Retina (tissue), 1 donor: ENCODE measurements around the gene HSPH1.

ENCODE experiments used
- DNase-seq: peaks from one replicate; pipeline ENCODE4 v3.0.0-alpha.2; 2016

Gene HSPH1

DNA sequence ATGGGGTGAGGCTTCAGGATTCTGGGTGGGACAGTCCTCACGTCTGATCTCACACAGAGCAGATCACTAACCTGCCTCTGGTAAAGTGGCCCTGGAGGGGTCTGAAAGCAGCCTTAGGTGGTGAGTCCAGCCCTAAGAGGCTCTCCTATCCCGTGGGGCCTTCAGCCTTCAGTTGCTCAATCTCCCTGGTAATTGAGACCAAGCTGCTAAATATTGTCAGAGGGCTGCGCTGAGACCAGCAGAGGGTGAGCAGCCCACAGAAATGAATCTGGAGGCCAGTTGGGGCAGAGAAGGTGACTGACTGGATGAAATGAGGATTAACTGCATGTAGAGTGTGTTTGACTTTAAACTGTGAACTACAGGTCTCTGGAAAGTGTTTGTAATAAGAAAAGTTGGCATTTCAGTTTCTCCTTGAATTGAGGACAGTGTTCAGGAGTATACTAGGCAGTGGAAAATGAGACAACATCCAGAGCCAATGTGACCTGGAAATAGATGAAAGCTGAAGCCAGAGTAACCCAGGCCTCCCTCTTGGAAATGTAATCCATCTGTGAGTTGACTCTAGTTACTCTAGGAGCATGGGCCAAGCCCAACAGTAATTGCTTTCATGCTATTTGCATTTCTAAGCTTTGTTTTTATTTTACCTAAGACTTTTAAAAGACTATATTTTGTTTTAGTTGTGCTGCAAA is 14.3 kb upstream of the HSPH1 start:
- no peak for DNase-seq

DNA sequence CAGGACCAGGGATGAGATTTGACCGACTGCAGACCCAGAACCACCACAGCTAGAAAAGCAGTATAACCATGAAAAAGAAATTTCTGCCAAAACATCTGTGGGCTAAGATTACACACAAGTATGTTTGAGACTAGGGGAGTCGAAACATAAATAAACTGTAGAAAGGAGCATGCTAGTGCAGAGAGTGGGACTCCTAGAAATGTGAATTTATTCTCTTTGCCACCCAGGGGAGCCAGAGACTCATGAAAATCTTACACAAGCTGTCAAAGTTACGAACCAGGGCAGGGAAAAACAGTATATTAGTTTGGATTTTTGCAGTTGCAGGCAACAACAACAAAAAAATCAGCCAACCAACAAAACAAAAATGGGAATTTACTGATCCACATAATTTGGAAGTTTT is 12.3 kb upstream of the HSPH1 start:
- no peak for DNase-seq

DNA sequence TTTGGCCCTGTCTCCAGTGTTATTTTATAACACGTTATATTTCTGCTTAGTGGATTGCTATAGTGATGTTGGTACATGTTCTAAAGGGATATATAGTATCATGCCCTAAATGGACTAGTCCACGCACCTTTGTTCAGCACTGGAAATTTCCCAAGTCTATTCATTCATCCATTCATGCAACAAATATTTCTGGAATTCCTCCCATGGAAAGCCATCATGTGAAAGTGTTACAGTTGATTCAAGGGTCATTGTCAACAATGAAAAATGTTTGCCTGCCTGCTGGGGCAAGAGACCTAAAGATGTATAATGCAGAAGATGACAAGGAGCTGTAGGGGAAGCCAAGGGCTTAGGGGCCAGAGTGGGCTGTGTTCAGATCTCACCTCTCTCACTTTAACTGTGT is 10.8 kb upstream of the HSPH1 start:
- DNase-seq = no peak

DNA sequence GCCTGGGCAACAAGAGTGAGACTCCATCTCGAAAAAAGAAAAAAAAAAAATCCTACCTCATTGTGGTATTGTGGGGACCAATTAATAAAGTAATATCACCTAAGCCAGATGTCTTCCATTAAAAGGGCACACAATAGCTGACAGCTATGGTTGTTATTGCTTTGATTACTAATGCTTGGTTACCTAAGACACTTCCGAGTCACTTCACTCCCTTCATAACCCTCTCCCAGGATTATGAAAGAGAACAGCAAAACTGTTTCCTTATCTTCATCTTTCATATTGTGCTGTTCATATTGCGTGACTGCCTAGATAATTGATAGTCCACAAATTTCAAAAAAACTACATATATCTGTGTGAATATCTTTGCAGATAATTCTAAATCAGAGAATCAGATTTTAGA is 10.3 kb upstream of the HSPH1 start:
- DNase-seq = no peak

DNA sequence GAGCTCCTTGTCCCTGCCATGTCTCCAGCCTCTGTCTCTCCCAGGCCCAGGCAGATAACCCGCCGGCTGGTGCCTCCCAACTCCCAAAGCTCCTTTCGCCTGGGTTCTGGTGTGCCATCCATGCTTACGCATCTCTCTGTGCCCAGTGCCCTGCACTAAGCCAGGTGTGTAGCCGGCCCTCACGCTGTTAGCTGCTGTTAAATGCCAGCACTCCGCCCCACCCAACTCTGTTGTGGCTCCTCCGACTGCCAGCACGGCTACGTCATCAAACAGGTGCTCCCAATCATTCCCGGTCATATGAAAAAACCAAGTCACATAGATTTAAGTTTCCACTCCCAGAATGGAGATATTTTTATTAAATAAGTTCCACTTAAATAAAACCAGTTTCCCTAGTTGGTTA is 7.0 kb upstream of the HSPH1 start:
- DNase-seq = no peak

DNA sequence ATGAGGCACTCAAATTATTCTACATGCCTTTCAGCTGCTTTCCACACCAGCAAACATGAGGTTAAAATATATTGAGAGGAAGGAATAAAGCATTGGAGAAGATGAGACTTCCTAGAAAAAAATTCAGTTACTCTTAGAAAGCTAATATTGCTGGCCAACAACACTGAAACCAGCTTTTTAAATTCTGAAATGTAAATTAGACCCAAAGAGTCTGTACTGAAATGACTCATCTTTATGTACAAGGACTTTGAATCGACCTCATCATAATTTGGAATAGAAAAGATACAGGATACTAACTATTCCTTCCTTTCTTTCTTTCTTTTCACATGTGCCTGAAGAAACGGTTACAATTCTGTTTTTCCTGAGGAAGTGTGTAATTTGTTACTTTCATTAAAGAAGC is 6.5 kb upstream of the HSPH1 start:
- no peak for DNase-seq

DNA sequence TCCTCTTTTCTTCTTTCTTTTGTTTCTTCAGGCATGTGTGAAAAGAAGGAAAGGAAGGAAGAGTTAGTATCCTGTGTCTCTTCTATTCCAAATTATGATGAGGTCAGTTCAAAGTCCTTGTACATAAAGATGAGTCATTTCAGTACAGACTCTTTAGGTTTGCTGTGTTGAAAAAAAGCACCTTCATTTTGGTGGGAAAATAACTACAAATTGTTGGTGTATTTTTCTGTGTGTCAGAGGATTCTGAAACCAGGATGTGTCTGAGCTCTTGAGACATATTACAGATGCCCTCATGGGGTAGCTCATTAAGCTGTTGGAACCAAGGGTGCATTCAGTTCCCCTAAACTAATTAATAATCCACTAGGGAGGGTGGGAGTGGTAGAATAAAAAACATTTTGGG is 5.8 kb upstream of the HSPH1 start:
- no peak for DNase-seq

DNA sequence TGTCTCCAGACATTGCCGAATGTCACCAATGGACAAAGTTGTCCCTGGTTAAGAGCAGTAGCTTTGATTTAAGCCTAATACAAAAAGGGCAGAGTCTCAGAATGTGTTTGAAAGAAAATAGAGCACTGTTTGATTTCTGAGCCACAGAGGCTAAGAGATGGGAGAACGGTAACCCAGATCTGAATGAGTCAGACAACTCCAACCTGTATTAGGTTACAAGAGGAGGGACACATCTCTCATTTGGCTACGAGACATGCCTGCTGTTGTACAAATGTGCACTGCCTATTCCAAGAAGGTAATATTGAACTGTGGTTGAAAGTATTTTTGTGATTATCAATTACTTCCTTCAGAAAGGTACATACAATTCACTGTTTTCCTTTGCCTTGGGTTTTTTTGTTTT is 4.9 kb upstream of the HSPH1 start:
- DNase-seq = no peak

DNA sequence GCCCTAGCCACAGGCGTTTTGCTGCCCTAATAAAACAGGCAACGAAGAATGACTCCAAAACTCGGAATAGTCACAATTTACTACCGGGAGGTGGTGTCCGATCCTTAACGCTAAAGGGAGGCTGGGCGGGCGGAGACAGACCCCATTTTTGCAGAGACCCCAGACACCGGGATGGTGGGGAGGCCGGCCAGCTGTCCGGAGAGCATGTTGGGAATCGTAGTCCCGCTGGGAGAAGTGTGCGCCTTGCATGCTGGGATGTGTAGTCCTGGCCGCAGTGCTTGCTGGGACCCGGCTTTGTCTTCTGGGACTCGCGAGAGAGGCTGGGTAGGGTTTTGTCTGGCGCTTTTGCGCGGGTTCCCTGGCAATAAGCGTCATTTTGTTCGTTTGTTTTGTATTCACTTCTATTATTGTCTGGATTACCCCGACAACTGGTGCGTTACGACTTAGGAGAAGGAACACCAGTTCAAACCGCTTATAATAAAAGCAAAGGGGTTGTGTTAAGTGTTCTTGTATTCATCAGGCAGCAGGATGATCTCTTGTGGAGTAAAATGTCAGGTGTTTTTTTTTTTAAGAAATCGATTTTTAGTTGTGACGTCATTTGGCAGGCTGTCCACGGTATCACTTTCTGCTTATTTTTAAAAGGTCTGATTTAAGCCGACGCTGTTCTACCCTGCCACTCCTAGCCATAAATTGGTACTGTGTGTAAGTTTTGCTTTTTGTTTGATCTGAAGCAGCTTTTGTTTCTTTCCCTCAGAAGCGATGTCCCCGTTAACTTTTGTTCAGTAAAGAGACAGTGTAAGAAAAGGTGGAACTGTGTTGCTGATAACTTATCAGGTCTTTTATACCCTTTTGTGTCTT is 676 bp upstream of the HSPH1 start:
- DNase-seq = peak; percentile 100

DNA sequence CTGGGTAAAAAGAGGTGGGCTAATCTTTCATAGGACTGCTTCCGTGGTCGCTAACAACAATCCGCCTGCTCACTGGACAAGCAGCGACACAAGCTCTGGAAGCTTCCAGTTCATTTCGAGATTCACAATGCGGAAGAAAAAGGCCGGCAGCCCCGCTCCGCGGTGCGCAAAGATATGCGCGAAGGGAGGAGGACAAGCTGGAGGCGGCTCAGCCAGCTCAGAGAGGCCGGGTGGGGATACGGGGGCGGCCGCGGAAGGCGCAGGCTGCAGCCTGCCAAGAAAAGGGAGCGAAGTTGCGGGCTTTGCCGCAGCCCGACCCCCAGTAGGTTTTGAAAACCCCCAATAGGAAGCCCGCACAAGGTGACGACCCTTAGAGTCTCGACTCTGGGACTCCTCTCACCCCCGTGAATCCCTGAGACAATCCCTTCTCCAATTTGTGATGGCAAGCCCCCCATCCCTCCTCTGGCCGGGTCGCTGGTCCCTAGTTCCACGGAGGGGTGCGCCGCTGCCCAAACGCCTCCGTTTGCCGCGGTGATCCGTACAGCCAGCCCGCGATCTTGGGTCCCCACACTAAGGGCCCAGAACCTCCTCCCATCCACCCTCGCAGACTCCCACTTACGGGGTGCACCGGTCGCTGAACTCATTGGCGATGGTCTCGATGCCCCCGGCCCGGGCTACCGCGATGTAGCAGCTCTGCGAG is 697 bp downstream of the HSPH1 start:
- peak; percentile 85 for DNase-seq

DNA sequence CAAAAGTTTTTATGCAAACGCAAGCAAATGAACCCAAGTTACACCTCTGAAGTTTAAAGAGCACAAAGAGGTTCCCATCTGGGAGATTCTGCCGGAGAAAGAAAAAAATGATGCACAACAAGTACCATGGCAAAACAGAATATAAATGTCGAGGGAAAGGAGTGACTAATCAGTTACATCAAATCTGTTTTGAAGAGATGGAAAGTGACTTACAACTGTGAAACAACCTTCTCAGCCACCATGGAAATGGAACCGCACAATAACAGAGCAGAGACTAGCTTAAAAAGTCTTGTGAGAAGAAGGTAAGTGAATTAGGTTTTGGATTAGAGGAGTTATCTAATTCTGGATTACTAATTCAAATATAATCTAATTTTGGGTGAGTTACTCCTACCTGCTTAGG is 2.4 kb downstream of the HSPH1 start:
- DNase-seq = no peak

DNA sequence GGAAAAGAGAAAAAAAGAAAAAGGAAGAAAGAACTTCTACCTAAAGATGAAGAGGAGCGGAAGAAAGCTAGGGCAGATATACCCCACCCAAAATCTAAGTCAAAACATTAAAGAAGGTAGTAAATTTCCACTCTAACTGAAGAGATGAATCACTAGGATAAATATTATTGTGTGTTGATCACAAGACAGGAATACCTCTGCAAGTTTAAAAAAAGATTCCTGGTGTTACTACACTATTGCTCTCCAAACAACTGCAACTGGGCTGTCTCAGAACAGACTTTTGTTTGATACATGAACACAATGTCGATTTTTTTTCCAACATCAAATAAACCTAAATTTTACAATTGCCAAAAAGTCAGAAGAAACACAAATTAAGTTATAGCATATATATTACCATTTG is 6.8 kb downstream of the HSPH1 start:
- no peak for DNase-seq

DNA sequence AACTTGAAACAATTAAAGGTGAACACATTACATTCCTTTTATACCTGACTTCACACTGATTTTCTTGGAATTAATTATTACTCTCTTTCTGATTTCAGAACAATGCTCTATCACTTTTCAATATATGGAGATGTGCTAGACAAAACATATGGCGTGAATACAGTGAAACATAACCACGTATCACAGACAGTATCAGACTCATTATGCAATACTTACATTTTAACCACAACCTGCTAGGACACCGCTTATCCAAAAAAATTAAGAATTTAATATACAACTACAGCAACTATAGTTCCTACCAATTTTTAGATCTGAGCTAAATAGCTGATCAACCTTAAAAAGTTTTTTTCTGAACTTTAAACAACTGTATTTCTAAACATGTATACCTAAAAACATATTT is 9.9 kb downstream of the HSPH1 start:
- DNase-seq = no peak

DNA sequence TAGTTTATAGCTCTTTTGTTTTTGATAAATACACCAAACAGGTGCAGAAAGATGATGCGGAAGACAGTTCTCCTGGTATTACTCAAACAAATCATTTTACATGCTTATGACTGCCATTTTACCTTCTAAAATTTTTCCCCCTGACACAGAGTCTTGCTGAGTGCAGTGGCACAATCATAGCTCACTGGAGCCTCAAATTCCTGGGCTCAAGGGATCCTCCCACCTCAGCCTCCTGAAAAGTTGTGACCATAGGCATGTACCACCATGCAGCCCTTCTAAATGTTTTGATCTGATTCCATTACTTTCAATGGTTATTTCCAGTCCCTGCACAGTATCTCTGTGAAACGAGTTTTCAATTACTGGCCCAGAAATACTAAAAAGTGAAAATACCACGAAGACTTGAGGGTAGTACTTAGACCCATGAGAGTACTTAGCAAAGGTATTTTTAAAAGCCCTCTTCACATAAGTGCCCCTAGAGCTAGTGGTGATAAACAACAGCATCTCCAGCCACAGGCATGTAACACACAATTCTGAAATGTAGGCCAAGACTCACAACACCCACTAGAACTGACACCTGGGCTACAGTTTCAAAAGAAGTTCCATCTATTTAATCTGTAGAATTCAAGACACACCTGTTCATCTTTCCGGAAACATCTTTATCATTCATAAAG is 11.3 kb downstream of the HSPH1 start:
- DNase-seq = no peak

DNA sequence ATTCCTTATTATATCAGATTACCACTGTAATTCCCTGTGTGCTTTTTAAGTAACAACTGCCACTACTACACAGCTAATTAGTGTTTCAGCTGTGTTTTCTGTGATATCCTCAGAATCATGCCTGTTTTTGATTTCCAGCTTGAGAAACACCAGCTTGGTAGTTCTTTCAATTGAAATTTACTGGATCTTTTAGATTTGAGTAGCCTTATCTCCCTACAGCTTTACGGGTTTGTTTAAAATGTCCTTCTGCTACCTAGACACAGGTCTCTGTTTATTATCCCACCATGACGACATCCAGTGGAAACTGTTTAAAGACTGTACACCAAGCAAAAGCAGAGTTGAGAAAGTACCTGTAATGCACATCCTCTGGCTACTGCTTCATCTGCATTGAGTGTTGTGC is 12.1 kb downstream of the HSPH1 start:
- DNase-seq = no peak

DNA sequence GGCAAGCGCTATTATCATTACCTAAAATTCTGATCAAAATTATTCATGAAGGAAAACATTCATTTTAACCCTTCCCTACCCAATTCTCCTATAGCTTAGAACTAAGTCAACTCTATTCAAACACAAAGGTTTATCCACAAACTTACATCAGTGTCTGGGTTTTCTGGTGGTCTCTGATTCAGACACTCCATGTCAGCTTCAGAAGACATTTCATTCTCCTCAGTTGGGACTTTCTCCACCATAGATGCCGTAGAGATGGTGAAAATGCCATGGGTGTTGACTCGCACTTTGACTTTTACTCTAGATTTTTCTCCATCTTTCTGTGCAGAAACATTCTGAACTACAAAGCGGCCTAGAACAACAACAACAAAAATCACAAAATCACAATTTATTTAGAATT is 16.3 kb downstream of the HSPH1 start:
- DNase-seq = no peak

DNA sequence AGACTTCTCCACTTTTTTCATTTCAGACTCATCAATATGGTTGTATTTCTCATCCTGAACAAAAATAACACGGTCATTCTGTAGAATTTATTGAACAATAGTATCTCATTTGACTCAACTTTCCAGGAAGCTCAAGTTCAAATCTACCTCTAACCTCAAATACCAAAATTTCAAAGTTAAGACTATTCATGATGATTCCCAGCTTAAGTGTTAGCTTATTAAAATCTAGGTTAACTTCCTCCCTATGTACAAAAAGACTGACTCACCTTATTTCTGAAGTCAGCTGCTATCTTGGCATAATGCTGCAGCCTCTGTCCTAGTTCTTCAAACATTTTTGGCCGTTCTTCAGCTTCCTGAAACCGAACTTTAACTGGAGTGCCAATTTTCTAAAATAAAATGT is 23.2 kb downstream of the HSPH1 start:
- DNase-seq = no peak

DNA sequence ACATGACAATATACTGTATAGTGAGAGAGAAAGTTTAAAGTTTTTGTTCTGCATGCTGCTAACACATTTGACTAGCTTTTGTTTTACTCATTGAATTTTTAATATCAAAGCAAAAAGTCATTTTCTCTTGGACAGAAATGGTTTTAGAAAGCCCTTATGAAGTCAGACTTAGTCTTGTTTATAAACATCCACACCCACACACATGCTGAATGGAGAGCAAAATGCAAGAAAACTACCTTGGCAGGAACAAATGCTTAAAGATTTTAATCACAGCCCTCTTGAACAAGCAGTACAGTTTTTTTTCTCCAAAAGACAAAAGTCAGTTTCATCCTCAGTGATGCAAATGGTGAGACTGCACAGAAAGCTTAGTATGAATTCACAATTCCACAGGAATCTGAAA is 25.0 kb downstream of the HSPH1 start:
- no peak for DNase-seq

DNA sequence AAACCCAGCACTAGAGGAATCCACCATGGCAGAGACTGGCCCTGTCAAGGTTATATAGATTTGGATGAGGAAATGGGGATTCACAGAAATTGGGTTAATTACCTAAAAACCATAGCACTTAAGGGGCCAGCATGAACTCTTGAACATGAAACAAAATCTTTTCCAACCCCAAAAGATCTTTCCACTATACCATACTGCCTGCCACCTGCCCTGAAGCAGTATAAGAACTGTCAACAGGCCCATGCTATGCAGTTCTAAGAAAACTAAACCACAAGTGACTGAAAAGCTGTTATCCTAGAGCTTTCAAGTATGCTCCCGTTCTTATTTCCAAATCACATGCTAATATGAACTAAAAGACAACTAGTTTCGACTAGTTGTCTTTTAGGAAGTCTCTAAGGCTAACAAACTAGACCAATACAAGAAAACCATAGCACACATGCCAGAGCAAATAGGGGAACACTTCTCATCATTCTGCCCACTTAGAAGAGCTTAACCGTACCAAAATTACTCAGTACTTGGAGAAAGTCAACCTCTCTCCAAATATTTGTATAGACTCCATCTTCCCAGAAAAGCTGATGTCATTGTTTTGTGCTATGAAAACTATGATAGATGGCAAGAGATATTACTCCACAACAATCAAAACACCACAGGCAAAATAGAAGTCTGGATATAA is 27.5 kb downstream of the HSPH1 start:
- DNase-seq = no peak

DNA sequence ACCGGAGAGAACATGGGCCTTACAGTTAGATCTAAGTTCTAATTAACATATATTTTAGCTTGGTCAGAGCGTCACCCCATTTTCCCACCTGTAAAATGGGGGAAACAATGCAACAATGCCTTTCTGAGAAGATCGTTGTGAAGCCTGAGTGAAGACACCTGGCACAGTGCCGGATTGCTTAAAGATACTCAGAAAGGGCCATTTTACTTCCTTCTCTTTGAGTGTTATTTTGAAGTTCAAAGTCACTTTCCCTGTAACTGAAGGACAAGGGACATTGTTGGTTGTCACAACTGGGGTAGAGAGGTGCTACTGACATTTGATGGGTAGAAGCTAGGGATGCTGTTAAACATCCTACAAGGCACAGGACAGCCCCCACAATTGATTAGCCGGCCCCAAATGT is 28.1 kb downstream of the HSPH1 start:
- no peak for DNase-seq

DNA sequence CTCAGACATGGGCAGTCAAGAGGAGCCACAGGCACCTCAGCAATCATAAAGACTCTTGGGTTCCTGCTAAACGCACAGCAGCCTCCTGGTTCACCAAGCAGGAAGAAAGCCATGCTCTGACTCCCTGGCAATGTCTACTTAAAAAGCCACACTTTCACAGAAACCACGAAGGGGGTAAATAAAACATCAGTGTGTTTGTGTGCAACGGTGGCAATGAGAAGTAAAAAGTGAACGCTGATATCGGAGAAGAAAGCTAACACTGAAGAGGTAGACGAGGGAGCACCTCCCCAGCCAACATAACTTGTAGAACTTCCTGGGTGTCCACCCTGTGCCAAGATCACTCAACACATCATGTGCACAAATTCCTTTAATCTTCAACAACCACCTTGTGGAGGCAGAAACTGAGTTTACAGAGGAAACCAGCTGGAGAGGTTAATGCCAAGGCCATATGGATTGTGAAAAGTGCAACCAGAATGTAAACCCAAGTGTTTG is 30.2 kb downstream of the HSPH1 start:
- DNase-seq = no peak

DNA sequence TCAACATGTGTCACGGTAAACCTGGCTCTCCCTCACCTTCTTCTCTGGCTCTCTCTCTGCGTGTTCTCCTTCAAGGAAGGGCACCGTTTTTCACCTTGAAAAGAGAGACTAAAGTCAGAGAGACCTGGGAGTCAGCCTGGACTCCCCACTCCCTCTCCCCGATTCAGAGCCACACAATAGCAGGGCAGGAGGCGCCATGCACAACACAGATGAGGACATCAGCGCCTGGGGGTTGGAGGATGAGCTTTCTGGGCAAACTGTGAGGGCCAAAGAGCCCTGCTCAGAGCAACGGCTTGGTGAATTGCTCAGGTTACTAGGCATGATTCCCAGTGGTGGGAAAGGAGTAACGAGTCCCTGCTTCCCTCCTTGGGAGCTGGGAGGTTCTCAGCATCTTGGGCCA is 32.3 kb downstream of the HSPH1 start:
- DNase-seq = no peak

DNA sequence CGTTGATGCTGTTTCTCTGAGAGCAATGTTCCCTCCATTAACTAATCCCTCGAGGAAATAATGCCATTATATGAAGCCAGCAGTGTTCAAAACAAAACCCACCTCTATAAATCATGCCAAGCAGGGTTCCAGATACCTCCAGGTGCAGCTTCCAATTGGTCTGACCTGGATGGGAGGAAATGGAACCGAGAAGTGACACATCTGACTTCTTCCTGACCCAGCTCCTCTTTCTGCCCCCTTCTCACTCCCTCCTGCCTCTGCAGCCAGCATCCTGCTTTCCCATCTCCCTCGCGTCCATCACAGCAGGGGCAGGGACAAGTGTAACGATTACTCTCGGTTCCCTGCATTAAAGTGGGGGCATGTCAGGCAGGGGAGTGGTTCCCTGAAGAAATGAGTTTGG is 37.5 kb downstream of the HSPH1 start:
- peak; percentile 66 for DNase-seq
